ENCODE measurements around the gene THOC5.
"Not testable (repeated sequence)": the region's sequence is repeated elsewhere in the genome, so short reads cannot be mapped to it uniquely, and the experiment has no call there.

THOC5 gene

DNA sequence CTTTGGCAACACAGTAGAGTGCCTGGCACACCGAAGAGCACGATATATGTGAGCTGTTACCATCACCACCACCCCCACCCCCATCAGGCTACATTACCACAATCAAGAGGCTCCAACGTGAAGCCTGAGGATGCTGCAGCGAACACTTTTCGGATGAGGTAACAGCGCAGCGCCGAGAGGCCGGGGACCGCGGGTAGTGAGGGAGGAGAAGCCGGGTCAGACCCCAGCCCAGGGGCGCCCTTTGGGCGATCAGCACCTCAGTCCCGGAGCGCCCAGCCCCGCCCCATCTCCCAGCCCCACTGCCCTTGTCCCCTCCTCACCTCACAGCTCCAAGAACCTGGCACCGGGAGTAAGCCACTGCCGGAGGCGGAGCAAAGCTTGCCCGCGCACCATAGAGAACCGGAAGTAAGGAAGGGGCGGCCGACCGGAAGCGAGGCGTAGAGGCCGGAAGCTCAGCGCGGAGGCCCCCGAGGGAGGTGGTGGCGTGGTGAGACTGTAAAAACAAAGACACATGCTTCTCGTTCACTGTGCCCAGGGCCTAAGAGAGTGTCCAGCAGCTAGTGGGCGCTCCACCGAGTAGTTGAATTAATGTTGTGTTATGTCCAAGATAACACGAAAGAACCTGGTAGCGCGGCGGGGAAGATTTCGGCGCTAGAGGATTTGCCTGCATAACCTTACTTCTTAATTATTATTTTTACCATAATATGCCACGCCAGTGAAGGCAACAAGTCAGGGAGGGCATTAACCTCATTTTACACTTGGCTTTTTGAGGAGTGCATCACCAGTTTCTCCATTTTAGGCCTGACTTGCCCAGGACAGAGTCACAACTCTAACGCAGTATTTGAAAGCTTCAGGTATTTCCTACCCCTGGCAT lies at the start of gene THOC5:
Gene THOC5, minus strand, starts transcription at position 407 of the 874 bp plus-strand sequence. CDS start 4,610 bp downstream, outside the sequence.
- DNase-seq = peak; percentile 93 to 94

DNA sequence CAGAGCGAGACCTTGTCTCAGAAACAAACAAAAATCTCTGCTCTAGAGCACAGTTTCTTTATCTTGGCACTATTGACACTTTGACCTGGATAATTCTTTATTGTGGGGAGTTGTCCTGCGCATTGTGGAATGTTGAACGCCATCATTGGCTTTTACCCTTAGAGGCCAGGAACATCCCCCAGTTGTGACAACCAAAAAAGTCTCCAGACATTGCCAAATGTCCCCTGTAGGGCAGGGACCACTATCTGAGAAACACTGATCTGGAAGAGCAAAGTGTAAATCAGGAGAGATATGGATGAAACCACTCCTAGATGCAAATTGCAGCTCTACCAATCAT lies 45.1 kb upstream of the THOC5 start:
- no peak for DNase-seq

DNA sequence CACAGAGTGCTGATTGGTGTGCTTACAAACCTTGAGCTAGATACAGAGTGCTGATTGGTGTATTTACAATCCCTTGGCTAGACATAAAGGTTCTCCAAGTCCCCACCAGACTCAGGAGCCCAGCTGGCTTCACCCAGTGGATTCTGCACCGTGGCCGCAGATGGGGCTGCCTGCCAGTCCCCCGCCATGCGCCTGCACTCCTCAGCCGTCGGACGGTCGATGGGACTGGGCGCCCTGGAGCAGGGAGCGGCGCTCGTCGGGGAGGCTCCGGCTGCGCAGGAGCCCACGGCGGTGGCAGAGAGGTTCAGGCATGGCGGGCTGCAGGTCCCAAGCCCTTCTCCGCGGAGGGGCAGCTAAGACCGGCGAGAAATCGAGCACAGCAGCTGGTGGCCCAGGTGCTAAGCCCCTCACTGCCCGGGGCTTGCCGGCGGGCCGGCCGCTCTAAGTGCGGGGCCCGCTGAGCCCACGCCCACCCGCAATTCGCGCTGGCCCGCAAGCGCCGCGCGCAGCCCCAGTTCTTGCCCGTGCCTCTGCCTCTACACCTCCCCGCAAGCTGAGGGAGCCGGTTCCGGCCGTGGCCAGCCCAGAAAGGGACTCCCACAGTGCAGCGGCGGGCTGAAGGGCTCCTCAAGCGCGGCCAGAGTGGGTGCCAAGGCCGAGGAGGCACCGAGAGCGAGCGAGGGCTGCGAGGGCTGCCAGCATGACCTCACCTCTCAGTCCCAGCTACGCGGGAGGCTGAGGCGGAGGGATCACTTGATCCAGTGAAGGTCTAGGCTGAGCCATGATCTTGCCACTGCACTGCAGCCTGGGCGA lies 44.5 kb upstream of the THOC5 start:
- DNase-seq = not testable (repeated sequence)

DNA sequence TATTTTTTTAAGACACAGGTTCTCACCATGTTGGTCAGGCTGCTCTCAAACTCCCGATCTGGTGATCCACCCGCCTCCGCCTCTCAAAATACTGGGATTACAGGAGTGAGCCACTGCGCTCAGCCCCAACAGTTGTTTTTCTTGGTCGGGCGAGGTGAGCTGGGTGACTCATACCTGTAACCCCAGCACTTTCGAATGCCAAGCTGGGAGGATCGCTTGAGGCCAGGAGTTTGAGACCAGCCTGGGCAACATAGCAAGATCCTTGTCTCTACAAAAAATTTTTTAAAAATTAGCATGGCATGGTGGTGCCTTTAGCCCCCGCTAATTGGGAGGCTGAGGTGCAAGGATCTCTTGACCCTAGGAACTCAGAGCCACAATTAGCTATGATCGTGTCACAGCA lies 42.9 kb upstream of the THOC5 start:
- DNase-seq = no peak

DNA sequence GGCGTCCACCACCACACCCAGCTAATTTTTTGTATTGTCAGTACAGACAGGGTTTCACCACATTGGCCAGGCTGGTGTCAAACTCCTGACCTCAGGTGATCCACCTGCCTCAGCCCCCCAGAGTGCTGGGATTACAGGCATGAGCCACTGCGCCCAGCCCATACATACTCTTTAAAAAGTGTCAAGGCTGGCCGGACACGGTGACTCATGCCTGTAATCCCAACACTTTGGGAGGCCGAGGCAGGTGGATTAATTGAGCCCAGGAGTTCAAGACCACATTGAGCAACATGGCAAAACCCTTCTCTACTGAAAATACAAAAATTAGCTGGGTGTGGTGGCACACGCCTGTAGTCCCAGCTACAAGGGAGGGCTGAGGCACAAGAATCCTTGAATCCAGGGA lies 40.9 kb upstream of the THOC5 start:
- not testable (repeated sequence) for DNase-seq

GRCh38 chr22:29593923-29594322 lies 40.4 kb upstream of the THOC5 start:
- DNase-seq = no peak

- DNase-seq = no peak
These were observed 34.6 kb upstream of the THOC5 start for GRCh38 chr22:29587938-29588699.

GRCh38 chr22:29586193-29586705 lies 32.7 kb upstream of the THOC5 start:
- not testable (repeated sequence) for DNase-seq

GRCh38 chr22:29584975-29585374 lies 31.4 kb upstream of the THOC5 start:
- no peak for DNase-seq

DNA sequence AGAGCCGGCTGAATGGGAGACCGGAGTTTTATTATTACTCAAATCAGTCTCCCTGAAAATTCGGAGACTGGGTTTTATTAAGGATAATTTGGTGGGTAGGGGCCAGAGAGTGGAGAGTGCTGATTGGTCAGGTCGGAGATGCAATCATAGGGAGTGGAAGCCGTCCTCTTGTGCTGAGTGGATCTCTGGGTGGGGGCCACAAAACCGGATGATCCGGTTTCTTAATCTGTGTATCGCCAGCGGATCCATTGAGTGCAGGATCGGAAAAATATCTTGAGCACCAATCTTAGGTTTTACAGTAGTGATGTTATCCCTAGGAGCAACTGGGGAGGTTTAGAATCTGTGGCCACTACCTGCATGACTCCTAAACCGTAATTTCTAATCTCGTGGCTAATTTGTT lies 28.2 kb upstream of the THOC5 start:
- no peak for DNase-seq

GRCh38 chr22:29580200-29580810 lies 26.7 kb upstream of the THOC5 start:
- DNase-seq = no peak

GRCh38 chr22:29578462-29579200 lies 25.1 kb upstream of the THOC5 start:
- DNase-seq = no peak

DNA sequence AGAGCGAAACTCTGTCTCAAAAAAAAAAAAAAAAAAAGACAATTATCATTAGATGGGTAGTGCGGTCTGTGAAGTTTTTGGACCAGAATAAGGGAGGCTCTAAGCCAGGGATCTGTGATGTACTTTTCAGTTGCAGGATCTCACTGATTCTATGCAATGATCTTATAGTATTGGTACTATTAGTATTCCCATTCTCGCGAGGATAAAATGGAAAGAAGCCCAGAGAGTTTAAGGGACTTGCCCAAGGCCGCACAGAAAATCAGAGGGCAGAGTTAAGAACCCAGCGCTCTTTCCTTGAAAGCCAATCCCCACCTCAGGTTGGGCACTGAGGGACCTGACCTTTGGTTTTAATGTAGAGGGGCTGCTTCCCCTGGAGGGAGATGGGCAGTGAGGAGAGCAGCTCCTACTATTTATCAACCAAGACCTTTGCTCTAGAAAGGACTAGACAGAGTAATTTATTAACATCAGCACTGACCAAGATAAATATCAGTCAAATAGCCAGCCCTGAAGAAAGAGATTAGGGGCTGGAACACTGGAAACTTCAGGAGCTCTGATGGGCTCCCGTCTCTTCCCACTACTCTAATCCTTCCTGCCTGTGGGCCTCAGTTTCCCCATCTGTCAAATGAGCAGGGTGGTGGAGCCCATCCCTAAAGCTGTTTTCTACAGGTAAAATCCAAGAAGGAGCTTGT lies 21.3 kb upstream of the THOC5 start:
- no peak for DNase-seq

DNA sequence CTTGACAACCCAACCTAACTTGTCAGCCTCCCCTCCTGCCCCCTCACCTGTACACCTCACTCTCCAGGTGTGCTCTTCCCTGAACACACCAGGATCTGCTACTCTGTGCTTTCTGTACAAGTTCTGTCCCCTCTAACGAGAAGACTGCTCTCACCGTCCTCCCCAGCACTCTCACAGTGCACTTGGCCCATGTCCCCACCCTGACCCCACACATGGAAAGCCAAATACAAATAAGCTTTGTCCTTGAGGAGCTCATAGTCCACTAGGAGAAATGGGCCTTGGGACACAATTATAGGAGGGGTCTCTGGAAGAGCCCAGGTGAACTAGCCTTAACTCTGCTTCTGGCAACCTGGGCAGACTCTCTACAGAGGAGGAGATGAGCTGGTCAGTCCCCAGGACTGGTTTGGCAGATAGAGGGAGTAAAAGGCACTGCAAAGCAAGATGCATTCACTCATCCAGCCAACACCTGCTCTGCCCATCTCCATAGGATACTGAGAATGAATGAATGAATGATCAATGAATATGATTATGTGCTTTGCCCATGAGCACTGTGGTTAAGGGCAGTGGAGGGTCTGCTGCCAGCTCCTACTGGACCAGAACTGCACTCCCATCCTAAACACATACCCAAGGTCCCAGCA lies 17.5 kb upstream of the THOC5 start:
- DNase-seq = no peak

DNA sequence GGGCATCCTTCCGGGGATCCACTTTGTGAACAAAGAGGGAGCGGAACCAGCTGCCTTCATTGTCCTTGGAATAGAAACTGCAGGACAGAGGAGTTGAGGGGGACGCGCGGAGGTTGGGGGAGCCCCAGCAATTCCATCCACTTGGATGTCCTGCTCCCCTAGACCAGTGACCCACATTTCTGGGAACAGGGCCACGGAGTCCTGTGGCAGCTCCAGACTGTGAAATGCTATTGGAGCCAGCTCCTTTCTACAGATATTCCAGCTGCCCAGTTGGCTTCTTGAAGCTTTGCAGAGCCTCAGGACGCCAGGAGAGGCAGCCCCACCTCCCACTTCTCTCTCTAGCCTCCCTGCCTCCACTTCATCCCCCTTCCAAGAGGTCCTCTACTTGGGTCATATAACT lies 16.9 kb upstream of the THOC5 start:
- DNase-seq = no peak

- no peak for DNase-seq
These were observed 15.6 kb upstream of the THOC5 start for GRCh38 chr22:29569011-29569678.

DNA sequence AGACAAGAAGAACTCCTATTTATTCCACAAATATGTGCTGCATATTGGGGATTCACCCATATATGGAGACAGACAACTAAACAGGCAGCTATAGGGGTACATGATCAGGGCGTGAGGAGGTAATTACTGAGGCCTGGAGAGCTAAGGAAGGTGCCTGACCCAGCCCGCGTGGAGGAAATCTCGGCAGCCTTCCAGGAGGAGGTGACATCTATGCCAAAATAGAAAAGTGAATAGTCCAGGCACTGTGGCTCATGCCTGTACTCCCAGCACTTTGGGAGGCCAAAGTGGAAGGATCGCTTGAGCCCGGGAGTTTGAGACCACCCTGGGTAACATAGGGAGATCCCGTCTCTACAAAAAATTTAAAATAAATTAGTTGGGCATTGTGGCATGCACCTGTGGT lies 13.8 kb upstream of the THOC5 start:
- DNase-seq = no peak

DNA sequence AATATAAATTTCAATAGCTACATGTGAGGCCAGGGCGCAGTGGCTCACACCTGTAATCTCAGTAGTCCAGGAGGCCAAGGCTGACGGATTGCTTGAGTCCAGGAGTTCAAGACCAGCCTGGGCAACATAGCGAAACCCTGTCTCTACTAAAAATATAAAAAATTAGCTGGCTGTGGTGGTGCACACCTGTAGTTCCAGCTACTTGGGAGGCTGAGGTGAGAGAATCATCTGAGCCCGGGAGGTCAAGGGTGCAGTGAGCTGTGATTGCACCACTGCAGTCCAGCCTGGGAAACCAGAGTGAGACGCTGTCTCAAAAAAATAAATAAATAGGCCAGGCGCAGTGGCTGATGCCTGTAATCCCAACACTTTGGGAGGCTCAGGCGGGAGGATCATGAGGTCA lies 13.0 kb upstream of the THOC5 start:
- DNase-seq = not testable (repeated sequence)

DNA sequence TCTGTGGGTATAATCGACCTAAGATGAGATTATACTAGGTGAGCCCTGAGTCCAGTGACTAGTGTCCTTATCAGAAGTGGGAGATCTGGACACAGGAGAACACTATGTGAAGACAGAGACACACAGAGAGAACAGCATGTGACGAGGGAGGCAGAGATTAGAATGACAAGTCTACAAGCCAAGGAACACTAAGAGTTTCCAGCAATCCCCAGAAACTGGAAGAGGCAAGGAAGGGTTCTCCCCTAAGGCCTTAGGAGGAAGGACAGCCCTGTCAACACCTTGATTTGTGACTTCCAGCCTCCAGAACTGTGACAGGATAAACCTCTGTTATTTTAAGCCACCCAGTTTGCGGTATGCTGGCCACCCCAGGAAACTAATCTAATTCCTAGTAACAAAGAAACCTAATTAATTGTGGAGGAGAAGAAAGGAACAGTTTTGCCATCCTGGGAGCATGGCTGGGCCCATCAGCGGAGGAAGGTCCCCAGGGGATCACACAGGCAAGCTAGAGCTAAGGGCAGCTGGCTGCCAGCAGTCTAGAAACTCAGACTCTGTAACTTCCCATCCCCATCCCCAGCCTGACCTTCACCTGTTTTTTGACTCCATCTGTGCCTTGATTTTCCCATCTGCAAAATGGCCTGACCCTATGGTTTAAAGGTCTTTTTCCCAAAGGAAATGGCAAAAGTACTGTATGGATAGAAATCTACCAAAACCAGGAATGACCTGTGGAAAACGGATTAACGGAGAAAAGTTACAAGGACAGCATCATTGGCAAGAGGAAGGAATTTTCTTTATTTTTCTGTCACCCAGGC lies 10.3 kb upstream of the THOC5 start:
- no peak for DNase-seq

Data from NCI-H2081 (cell line).